Measurements from ENCODE around the gene HNRNPF.

HNRNPF gene

DNA sequence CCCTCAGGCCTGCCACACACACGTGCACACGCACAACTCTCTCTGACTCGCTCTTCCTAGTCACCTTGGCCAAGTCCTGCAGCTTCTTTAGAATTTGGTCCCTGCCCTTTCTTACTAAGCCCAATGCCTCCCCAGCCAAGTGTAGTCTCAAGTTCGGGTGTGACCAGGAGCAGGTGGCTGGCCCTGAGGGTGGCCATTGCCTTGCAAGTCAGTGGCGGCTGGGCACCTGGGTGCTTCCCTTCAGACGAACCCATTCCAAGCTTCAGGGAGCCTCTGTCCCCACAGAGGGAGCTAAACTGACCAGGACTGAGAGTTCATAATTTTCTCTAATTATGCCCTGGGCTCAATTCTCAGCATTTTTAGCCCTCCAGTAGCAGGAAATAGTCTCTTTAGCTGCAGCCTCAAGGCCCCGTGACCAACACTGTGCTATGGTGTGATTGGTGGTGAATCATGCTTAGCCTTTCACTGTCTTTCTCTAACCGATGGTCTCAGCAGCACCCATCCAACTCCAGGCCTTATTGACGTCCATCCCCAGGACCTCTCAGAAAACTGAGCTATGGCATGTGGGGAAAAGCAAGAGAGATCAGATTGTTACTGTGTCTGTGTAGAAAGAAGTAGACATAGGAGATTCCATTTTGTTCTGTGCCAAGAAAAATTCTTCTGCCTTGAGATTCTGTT lies 72.2 kb downstream of the HNRNPF start:
- H3K27ac ChIP-seq: no peak overlapping the region
- DNase-seq: no peak

DNA sequence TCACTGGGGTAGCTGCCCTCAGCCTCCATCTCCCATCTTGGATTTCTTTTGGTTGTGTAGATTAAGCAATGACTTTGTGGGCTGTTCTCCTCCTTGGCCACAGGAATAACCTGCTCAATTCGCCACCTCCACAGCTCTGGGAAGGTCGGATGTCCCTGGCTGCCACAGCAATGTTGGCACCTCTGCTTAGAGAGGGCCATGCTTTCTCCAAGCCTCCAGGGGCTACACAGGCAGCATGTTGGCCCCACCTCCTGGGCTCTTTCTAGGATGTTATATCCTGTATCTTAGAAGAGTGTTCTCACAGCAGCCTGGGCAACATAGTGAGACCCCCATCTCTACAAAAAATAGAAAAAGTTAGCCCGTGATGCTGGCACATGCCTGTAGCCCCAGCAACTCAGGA lies 72.9 kb downstream of the HNRNPF start:
- DNase-seq: no peak
- H3K4me3 ChIP-seq (ENCODE audit: low read depth, low read length): no peak overlapping the region
- TF ChIP-seq, protein P1, sequence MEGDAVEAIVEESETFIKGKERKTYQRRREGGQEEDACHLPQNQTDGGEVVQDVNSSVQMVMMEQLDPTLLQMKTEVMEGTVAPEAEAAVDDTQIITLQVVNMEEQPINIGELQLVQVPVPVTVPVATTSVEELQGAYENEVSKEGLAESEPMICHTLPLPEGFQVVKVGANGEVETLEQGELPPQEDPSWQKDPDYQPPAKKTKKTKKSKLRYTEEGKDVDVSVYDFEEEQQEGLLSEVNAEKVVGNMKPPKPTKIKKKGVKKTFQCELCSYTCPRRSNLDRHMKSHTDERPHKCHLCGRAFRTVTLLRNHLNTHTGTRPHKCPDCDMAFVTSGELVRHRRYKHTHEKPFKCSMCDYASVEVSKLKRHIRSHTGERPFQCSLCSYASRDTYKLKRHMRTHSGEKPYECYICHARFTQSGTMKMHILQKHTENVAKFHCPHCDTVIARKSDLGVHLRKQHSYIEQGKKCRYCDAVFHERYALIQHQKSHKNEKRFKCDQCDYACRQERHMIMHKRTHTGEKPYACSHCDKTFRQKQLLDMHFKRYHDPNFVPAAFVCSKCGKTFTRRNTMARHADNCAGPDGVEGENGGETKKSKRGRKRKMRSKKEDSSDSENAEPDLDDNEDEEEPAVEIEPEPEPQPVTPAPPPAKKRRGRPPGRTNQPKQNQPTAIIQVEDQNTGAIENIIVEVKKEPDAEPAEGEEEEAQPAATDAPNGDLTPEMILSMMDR (IDR thresholded peaks at IDR 0.05; ENCODE audit: low read depth, low read length, missing control alignments): no peak
- in situ Hi-C loops (cut with HindIII; ENCODE audit: low pct_ligation_motif_present, low sequenced_read_pairs): no loop called here
- H3K36me3 ChIP-seq (replicated peaks): no peaks in the 10 kb centered on the region
- no peak overlapping the region for H3K27ac ChIP-seq
- H3K27me3 ChIP-seq (replicated peaks): no peaks in the 10 kb centered on the region

More for the DNA sequence above, 72.2 kb downstream of the HNRNPF start:
- Histone ChIP-seq H3K4me3 (ENCODE audit: low read depth, low read length) (no peak overlapping the region), H3K27me3 (replicated peaks) (no peaks in the 10 kb centered on the region), H3K36me3 (replicated peaks) (no peaks in the 10 kb centered on the region)
- in situ Hi-C loops (cut with HindIII; ENCODE audit: low pct_ligation_motif_present, low sequenced_read_pairs): no loop called here
- TF ChIP-seq, protein P1 (IDR thresholded peaks at IDR 0.05; ENCODE audit: low read depth, low read length, missing control alignments): no peak
